HUDEP-2 (cell line): Measurements from ENCODE around the gene GPC1.

Experiments
- DNase-seq, 76 experiments: peaks; one replicate each; lab custom pipeline; 2025; ENCODE audit not compliant: unreplicated experiment in 76 of 76; lab: John Stamatoyannopoulos, UW

GPC1 gene

DNA sequence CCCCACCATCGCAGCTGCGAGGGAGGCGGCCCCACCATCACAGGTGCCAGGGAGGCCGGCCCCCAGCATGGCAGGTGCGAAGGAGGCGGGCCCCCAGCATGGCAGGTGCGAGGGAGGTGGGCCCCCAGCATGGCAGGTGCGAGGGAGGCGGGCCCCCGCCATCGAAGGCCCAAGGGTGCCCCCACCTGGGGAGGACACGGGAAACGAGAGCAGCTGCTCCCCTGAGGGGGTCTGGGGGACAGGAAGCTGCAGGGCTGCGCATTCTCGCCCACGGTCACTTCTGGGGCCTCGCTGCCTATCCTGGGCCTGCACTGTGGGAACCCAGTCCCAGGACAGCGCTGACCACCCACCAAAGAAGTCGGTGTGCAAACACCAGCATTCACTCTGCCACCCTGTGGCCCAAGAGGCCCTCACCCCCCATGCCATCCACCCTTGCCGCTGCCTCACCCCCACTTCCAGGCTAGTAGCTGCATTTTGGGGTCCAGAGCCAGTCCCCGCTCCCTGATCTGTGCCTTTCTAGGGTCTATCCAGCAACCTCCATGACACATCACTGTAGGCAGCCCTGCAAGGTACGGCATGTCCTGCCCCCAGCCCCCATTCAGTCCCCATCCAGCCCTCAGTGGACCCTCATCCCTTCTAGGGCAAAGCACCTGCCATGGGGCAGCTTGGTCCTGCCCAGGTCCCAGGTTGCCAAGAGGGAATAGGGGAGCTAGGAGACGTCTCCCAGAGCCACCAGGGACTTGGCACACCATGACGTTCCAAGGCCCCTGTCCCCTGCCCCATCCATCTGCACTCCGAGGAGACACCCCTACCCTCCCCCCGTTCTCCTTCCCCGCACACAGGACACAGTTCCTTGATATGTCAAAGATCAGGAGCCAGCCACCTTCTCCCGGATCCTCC, 24.0 kb upstream of the GPC1 start:
- no peak for DNase-seq

DNA sequence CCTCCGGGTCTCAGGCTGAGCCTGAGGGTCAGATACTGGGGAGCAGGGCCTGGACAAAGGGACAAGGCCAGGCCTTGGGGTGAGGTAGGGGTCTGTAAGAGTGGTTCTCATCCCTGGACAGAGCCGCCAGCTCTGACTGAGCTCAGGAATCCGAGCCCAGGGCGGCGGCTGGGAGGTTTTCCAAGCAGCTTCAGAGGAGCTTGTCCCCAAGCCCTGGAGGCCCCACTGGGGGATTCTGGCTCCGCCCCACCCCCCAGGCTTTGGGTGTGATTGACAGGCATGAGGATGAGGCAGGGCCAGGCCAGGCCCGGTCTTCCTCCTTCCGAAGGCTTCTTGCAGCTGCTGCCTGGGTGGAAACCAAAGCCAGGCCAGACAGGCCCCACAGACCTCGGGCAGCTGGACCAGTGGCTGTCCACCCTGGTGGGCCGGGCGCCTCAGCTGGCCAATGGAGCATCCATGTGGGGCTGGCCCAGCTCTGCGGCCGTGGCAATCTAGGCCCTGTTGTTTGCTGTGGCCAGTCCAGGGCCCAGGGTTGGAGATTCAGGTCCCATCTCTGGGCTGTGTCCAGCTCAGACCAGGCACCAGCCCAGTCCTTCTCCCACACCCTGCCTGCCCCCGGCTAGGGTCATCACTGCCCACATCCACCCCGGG, 23.1 kb upstream of the GPC1 start:
- no peak for DNase-seq

DNA sequence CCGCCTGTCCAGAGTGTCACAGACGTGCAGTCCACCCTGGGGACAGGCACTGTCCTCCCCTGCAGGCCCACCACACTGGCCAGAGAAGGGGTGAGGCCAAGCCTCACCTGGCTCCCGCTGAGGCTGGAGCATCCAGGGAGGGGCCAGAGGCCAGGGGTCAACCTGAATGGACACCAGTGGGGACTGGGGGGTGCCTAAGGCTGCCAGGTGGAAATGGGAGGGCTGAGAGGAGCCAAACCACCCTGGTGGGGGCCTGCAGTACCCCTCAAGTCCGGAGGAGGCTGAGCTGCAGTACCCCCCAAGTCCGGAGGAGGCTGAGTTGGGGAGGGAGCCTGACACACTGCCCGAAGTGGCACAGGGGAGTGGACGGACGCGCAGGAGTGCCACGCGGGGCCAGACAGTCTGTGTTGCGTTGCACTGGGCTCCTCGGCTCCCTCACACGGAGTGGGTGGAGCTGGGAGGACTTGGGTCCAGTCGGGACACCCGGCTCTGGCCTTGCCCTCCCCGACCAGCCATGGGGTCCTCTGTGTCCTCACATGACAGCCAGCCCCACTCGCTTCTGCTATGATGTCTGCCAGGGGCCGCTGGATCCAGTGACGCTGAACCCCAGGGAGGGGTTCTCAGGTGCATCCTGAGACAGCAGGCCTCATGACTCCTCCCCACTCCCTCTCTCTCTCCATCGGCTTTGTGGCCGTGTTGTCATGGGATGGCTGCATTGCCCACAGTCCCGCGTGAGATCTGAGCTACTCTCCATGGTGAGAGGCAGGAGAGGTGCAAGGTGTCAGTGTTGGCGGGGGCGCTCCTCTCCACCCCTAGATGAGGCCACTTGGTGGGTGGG, 22.3 kb upstream of the GPC1 start:
- no peak for DNase-seq

DNA sequence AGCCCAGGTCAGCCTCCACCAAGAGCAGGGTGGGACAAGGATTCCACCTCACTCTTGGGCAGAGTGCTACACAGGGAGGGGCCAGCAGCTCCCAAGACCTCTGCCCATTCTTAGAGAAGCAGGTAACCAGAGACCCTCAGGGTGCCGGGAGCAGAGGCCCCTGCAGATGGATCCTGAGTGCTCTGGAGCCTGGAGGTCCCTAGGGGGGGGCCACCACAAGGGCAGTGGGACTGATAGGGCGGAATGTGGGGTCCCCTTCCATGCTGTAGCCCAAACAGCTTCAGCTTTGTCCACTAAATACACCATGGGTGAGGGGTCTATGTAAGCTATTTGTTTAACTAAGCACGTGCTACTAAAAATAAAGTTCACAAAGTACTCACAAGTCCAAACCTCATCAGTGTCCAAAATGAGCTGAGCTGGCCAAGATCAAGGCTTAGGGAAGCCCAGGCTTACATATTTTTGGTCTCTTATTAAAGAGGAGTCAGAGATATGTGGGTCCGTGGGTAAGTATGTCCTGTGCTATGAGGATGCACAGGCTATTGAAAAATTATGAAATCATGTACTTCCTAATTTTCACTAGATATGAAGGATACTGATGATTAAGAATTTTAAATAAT, 21.5 kb upstream of the GPC1 start:
- no peak for DNase-seq

DNA sequence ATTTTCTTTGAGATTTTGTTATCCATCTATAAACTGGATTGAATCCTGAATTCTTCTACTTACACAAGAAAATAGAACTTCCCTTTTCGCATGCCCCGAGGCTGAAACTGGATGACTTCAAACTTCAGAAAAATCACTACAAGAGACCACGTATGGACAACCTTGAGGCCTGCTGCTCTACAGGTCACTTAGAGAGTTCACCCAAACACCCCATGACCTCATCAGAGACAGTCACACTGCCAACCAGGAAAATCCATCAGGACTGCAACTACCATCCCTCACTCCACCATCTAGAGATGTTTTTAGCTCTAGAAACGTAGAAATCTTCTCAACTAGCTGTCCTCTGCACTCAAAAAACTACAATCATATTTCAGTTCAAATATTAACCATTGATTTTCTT, 18.6 kb upstream of the GPC1 start:
- DNase-seq, result no peak

DNA sequence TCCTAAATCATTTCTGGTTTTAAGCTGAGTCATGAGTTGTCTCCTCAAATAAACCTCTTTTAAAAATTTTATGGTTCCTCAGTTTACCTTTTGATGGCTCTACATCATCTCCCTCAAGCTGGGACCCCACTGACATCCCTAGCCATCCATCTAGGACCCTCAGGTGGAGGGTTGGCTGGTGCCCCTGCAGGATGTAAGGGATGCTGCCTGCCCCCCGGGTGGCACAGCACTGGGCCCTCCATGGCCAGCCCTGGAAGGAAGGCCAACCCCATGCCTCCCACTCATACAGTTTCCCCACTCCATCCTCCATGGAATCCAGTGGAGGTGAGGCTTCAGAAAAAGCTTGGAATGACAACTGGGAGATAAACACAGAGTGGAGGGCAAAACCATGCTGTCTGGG, 17.2 kb upstream of the GPC1 start:
- DNase-seq, result no peak

DNA sequence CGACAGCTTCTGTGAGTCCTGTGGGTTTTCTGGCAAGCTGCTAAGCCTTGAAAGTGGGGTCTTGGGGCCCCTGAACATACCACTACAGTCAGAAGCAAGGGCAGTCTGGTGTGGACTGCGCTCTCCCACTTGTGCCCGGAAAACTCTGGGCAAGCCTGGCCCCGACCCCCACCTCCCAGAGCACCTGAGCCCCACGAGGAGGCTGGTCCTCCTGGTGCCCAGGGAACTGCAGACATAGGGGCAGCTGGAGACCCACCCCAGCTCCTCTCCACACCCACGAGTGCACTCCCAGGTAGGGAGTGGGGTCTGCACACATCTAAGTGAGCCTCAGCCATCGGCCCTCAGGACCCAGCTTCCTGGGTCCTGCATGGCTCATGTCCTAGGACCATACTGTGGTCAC, 16.2 kb upstream of the GPC1 start:
- no peak for DNase-seq

DNA sequence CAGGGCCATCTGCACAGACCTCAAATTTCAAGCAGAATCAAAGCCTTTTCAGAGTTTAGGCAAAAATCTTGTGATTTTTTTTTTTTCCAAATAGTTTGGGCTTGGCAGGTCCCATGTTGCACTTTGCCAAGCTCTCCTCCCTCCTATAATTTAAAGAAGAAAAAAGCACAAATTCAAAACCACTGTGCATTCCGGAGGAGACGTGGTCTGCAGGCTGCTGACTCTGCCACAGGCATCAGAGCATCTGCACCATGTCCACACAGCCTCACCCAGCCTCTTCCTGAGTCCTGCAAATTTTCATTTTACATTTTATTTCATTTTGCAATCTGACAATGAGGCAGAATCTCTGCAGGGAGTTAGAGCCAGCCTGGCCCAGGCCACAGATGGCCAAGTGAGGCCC, 15.7 kb upstream of the GPC1 start:
- no peak for DNase-seq

DNA sequence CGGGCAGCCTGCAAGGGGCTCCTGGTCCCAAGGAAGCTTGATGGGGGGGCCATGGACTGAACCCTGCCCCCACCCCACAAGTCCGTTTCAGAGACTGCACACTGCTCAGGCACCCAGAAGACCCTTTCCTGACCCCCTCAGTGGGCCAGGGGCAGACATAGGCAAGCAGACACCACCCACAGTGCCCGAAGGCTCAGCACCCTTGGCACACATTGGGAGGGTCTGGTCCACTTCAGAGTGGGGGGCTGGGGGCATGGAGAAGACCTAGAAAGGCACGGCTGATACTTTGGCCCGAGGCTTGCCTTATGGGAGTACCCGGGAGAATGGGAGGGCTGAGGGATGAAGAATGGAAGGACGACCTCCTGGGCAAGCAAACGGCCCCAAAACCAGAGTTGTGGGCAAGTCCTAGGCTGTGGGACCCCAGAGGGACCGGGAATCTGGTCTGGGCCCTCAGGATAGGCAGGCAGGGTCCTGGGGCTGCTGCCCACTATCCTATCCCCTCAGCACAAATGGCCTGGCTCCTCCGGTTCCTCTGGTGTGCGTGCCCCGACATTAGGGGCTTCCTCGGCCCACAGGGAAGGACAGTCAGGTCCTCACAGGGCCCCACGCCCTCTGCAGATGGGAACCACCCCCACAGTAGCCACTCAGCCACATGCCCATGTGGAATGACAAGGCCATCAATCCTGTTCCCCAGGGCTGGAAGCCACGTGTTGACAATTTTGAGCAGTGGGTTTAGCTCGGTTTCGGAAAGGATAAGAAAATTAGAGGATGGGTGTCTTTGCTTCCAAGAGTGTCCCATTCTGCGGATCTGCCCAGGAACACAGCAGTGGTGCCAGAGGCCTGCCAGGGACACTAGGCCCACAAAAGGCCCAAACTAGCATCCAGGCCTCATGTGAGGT, 15.0 kb upstream of the GPC1 start:
- DNase-seq, result no peak

DNA sequence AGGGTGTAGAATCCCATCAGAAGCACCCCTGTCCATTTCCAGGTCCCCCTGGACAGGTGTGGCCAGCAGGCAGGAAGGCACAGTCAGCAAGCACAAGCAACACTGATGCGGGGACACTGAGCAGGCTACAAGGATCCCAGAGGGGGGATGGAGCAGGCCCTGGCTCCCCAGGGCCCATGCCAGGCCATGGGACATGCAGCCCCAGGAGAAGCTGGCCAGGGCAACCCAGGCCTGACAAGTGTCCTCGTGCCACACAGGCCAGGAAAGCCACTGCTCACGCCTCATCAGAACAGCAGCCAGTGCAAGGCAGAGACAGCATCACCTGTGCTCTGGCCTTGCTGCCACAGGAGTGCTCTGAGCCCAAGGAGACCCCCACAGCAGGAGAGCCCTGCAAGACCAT, 14.1 kb upstream of the GPC1 start:
- DNase-seq, result no peak

DNA sequence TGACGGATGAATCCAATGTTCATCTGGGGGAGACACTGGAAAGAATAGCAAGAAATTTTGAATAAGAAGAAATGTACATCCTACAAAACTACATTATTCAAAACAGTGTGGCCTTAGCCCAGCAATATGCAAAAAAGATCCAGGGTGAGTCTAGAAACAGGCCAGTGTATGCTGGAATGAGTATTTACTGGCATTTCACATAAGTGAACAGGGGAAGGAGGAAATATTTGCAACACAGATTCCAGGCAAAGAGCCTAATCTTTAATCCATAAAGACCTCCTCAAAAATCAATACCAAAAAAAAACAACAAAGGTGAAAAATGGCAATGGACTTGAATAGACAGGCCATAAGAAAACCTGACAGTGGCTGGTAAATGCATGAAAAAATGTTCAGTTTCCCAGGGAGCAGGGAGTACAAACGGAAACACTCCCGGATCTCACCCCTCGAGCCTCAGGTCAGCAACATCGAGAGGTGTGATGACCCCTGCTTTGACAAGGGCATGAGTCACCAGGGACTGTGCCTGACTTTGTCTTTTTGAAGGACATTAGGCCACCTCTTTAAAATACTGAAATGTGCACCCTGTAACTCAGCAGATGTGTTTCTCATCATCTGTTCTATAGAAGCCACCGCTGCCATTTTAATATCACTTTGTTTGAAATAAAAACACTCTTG, 12.7 kb upstream of the GPC1 start:
- DNase-seq, result no peak

DNA sequence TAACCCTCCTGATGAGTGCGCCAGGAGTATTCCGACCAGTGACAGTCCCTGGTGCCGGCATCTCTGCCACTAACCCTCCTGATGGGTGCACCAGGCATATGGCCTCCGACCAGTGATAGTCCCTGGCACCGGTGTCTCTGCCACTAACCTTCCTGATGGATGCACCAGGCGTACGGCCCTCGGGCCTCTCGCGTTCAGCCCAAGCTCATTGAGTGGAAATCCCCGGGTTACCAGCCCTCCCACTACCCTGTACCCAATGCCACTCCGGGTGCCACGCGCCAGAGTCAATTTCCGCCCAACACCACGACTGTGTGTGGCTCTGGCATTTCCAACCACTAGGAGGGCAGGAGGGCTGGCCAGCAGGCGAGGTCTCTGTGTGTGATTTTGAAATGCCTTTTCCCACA, 11.7 kb upstream of the GPC1 start:
- no peak for DNase-seq

DNA sequence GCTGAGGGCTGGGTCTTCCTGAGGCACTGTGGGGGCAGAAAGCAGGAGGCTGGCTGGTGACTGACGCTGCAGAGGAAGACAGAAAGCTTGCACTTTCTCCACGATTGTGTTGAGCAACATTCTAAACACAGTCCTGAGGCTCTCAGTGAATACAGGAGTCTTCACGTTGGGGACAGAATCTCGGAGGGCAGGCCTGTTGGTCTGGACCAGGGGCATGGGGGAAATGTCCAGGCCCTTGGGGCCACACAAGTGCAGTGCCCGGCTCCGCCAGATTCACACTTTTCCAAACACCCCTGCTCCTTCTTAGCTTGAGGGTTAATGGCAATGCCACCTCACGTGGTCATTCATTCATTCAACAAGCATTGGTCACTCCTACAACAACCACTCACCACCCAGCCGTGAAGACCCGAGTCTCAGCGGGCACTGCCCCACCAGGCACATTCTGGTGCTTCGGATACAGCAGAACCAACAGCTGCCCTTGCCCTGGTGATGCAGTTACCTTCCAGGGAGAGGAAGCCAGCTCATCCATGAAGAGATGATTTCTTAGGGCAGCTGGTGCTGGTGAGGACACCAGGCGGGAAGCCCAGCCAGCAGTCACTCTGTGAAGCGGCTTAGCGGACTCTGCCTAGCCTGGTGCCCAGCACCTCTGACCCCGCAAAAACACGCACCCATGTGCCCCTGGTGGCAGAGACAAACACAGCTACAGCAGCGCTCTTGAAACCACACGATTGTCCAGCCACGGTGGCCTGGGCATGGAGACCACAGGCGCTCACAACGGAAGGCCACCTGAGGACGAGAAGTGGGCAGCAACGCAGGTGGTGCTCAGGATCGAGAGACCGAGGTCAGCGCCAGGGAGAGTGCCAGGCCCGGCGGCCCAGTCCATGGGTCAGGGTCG, 10.9 kb upstream of the GPC1 start:
- DNase-seq, result no peak

DNA sequence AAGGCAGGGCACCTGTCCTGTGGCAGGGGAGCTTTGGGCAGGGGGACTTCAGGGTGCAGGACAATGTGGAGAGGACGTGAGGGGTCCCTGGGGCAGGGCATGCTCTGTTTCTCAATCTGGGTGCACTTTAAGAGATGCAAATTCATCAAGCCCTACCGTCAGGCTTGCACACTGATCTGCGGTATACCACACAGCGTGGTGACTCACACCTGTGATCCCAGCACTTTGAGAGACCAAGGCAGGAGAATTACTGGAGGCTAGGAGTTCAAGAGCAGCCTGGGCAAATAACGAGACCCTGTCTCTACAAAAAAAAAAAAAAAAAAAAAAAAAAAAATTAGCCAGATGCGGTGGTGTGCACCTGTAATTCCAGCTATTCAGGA, 10.2 kb upstream of the GPC1 start:
- no peak for DNase-seq

DNA sequence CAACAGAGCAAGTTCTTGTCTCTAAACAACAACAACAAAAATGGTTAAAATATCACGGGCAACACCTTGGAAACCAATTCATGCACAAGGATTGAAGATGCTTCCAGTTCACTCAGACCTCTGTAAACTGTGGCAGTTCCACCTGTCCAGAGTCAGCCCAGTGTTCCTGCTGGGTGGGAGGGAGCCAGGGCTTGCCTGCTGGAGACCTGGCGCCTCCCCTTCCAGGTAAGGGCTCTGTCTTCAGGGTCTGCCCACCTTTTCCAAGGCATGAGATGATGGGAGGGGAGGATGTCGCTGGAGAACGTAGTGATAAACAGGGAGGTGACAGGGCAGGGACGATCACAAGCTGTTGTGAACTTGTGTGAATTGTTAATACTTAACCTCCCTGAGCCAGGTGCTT, 9.8 kb upstream of the GPC1 start:
- DNase-seq, result no peak

DNA sequence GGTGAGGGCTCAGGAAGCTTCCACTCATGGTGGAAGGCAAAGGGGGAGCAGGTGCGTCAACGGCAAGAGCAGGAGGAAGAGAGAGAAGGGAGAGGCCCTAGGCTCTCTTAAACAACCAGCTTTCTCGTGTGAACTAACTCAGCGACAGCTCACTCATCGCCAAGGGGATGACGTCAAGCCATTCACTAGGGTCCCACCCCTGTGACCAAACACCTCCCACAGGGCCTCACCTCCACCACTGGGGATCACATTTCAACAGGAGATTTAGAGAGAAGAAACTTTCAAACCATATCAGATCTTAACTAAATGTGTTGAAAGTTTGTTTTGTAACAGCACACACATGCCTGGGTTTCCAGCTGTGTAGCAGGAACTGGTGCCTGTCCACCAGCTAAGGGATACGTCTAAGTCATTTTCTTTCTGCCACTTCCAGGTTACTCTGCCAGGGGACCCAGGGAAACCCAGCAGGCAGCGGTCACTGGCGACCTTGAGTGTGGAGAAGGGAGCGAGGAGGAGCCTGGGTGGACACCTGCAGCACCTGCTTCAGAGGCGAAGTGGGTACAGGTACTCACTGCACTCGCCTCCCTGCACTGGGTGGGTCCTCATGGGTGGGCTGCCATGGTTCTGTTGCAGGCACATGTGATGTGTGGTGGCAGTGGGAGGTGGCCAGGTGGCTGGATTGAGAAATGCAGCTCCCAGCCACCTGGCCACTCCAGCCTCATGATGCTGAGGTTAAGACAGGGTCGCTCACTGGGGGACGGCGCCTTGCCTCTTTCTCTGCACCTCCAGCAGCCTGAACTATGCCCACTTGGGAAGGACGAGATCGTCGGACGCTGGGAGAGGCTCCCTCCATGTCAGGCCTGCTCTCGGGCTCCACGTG, 8.4 kb upstream of the GPC1 start:
- DNase-seq, result no peak

DNA sequence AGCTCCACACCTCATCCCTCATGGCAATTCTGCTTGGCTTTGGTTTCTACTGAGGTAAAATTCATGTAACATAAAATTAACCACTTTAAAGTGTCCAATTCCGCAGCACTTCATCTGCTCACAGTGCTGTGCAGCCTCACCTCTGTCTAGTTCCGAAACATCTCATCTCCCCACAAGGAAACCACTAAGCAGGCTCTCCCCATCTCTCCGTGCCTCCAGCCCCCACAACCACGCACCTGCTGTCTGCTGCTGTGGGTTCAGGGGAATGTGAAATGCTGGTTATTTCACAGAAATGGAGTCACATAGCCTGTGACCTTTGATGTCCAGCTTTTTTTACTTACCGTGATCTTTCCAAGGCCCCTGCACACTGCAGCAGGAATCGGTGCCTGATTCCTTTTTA, 7.7 kb upstream of the GPC1 start:
- DNase-seq, result no peak

DNA sequence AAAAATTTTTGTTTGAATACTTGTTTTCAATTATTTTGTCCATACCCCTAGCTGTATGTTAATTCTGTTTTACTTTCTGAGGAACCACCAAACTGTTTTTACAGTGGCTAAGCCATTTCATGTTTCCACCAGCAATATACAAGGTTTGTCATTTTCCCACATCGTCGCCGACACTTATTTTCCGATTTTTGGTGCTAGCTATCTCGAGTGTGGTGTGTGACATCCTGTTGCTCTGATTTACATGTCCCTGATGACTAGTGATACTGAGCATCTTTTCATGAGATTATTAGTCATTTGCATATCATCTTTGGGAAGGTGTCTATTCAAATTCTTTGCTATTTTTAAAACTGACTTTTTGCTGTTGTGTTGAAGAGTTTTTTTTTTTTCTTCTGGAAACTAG, 7.2 kb upstream of the GPC1 start:
- no peak for DNase-seq
